ENCODE results near the gene CHRNA5. TPM values are rescaled to one million over a fixed set of nuclear protein-coding genes. Genes with fewer than 3 reads are reported as not detected.
A peak's percentile ranks its signal among the peaks of the same experiment; 100 is the strongest.

The CHRNA5 gene
- polyA plus RNA-seq, 1 donor from 2014 or later = 6.8 TPM

GRCh38 chr15:78619022-78619950, 54.0 kb downstream of the CHRNA5 start:
- Histone ChIP-seq H3K9ac (ENCODE audit: low read length) (no peak overlapping the region), H2AFZ (ENCODE audit: low read depth, low read length) (no peak overlapping the region), H3K79me2 (replicated peaks; ENCODE audit: insufficient read depth, low read length) (no peaks in the 10 kb centered on the region), H3K9me2 (ENCODE audit: insufficient read depth, low read length) (no peaks in the 10 kb centered on the region), H3K4me2 (ENCODE audit: low read length) (no peak overlapping the region), H3K4me3 (ENCODE audit: low read length) (peak overlapping the region; percentile 79), H3K27ac (ENCODE audit: low read length) (no peak overlapping the region), H3K9me3 (ENCODE audit: low read length) (no peaks in the 10 kb centered on the region), H3K36me3 (ENCODE audit: insufficient read depth, low read length) (no peaks in the 10 kb centered on the region), H3K27me3 (ENCODE audit: insufficient read depth, low read depth, low read length) (peaks cover 42% of the 10 kb centered on the region), H3F3A (ENCODE audit: insufficient read depth, low read length, poor library complexity, severe bottlenecking) (no peaks in the 10 kb centered on the region), H4K20me1 (ENCODE audit: insufficient read depth) (no peaks in the 10 kb centered on the region)
- no peak for TF ChIP-seq CTCF (IDR thresholded peaks at IDR 0.05; ENCODE audit: poor library complexity, severe bottlenecking)
- TF ChIP-seq POLR2AphosphoS5 (IDR thresholded peaks at IDR 0.05) = no peak
- TF ChIP-seq REST (IDR thresholded peaks at IDR 0.05; ENCODE audit: borderline replicate concordance) = no peak
- no peak for TF ChIP-seq SMC3 (conservative IDR thresholded peaks at IDR 0.05; ENCODE audit: poor library complexity)
- TF ChIP-seq TAF1 (IDR thresholded peaks at IDR 0.05; ENCODE audit: low read depth) = no peak
- no peak for TF ChIP-seq MXI1 (conservative IDR thresholded peaks at IDR 0.05; ENCODE audit: poor library complexity, severe bottlenecking)
- TF ChIP-seq EP300 (conservative IDR thresholded peaks at IDR 0.05; ENCODE audit: poor library complexity, severe bottlenecking) = no peak
- TF ChIP-seq EZH2 (IDR thresholded peaks at IDR 0.05; ENCODE audit: borderline replicate concordance, insufficient read depth, low read length, poor library complexity, severe bottlenecking) = no peak
- TF ChIP-seq RAD21 (conservative IDR thresholded peaks at IDR 0.05) = no peak

GRCh38 chr15:78620021-78620526, 54.8 kb downstream of the CHRNA5 start:
- H4K20me1 ChIP-seq (ENCODE audit: insufficient read depth) = no peaks in the 10 kb centered on the region
- no peaks in the 10 kb centered on the region for H3K79me2 ChIP-seq (replicated peaks; ENCODE audit: insufficient read depth, low read length)
- H3K4me3 ChIP-seq (ENCODE audit: low read length) = peak overlapping the region; percentile 79
- peak overlapping the region; percentile 58 for H3K9ac ChIP-seq (ENCODE audit: low read length)
- peaks cover 42% of the 10 kb centered on the region for H3K27me3 ChIP-seq (ENCODE audit: insufficient read depth, low read depth, low read length)
- peak overlapping the region; percentile 65 for H3K4me2 ChIP-seq (ENCODE audit: low read length)
- H3K27ac ChIP-seq (ENCODE audit: low read length) = no peak overlapping the region
- no peaks in the 10 kb centered on the region for H3K9me2 ChIP-seq (ENCODE audit: insufficient read depth, low read length)
- no peaks in the 10 kb centered on the region for H3F3A ChIP-seq (ENCODE audit: insufficient read depth, low read length, poor library complexity, severe bottlenecking)
- no peaks in the 10 kb centered on the region for H3K9me3 ChIP-seq (ENCODE audit: low read length)
- TF ChIP-seq CTCF (IDR thresholded peaks at IDR 0.05; ENCODE audit: poor library complexity, severe bottlenecking) (peak; percentile 72), POLR2AphosphoS5 (IDR thresholded peaks at IDR 0.05) (no peak)
- peak overlapping the region; percentile 8 for H2AFZ ChIP-seq (ENCODE audit: low read depth, low read length)
- H3K36me3 ChIP-seq (ENCODE audit: insufficient read depth, low read length) = no peaks in the 10 kb centered on the region
